ENCODE measurements around the gene COL26A1. TPM values are rescaled to one million over a fixed set of nuclear protein-coding genes. Genes with fewer than 3 reads are reported as not detected.
A peak's percentile ranks its signal among the peaks of the same experiment; 100 is the strongest.
"Not testable (repeated sequence)": the region's sequence is repeated elsewhere in the genome, so short reads cannot be mapped to it uniquely, and the experiment has no call there.

The COL26A1 gene
- total RNA-seq, 2 experiments from 2014 or later, result not detected

- no peak overlapping the region for H3K27ac Mint-ChIP-seq
Observed at GRCh38 chr7:101602484-101603241, 240.0 kb downstream of the COL26A1 start.

GRCh38 chr7:101604331-101604933, 241.8 kb downstream of the COL26A1 start:
- CTCF ChIA-PET, result no interaction called here
- POLR2A ChIA-PET, result no interaction called here
- no peak for TF ChIP-seq CTCF (IDR thresholded peaks at IDR 0.05)
- intact Hi-C loops (cut with micrococcal nuclease), result loop anchor here (10.0 kb wide), 1 partner anchor 630 kb away; no protein-coding TSS in a partner anchor
- DNase-seq, result no peak
- Mint-ChIP-seq H3K4me1 (ENCODE audit: low read depth) (no peaks in the 10 kb centered on the region), H3K4me3 (no peak overlapping the region), H3K9me3 (no peaks in the 10 kb centered on the region), H3K27me3 (no peaks in the 10 kb centered on the region), H3K27ac (no peak overlapping the region), H3K36me3 (ENCODE audit: low read depth) (no peaks in the 10 kb centered on the region)
- no peak for ATAC-seq

More at GRCh38 chr7:101602484-101603241, 240.0 kb downstream of the COL26A1 start:
- Mint-ChIP-seq H3K27me3 (no peaks in the 10 kb centered on the region), H3K4me3 (no peak overlapping the region), H3K36me3 (ENCODE audit: low read depth) (no peaks in the 10 kb centered on the region), H3K9me3 (no peaks in the 10 kb centered on the region), H3K4me1 (ENCODE audit: low read depth) (no peaks in the 10 kb centered on the region)
- intact Hi-C loops (cut with micrococcal nuclease), result loop anchor here (10.0 kb wide), 1 partner anchor 632 kb away; no protein-coding TSS in a partner anchor
- ChIA-PET POLR2A (interaction anchor here (0.6 kb wide), 1 partner anchor 43 kb away, joined by 3 read pairs; no protein-coding TSS in a partner anchor), CTCF (interaction anchor here (0.6 to 2.3 kb wide), 23 partner anchors 9 to 716 kb away, joined by 3 to 11 read pairs (median 4); no protein-coding TSS in a partner anchor)
- peak; percentile 87 for TF ChIP-seq CTCF (IDR thresholded peaks at IDR 0.05)
- ATAC-seq, result peak; percentile 96
- peak; percentile 79 for DNase-seq

- CTCF ChIA-PET; POLR2A ChIA-PET; H3K36me3 Mint-ChIP-seq (ENCODE audit: low read depth); H3K27ac Mint-ChIP-seq; H3K9me3 Mint-ChIP-seq; DNase-seq; H3K4me3 Mint-ChIP-seq; H3K4me1 Mint-ChIP-seq (ENCODE audit: low read depth); ATAC-seq; H3K27me3 Mint-ChIP-seq: not testable (repeated sequence)
- intact Hi-C loops (cut with micrococcal nuclease), result loop anchor here (10.0 kb wide), 1 partner anchor 630 kb away; no protein-coding TSS in a partner anchor
Observed at GRCh38 chr7:101604934-101605332, 242.3 kb downstream of the COL26A1 start.

- ChIA-PET POLR2A (no interaction called here), CTCF (no interaction called here)
- DNase-seq (no peak), ATAC-seq (no peak)
- H3K9me3 Mint-ChIP-seq, result no peaks in the 10 kb centered on the region
- TF ChIP-seq CTCF (IDR thresholded peaks at IDR 0.05), result no peak
- intact Hi-C loops (cut with micrococcal nuclease), result loop anchor here (10.0 kb wide), 1 partner anchor 629 kb away; no protein-coding TSS in a partner anchor
- H3K27ac Mint-ChIP-seq, result no peak overlapping the region
- no peaks in the 10 kb centered on the region for H3K36me3 Mint-ChIP-seq (ENCODE audit: low read depth)
- H3K4me3 Mint-ChIP-seq, result no peak overlapping the region
- no peaks in the 10 kb centered on the region for H3K4me1 Mint-ChIP-seq (ENCODE audit: low read depth)
- no peaks in the 10 kb centered on the region for H3K27me3 Mint-ChIP-seq
Observed at GRCh38 chr7:101605611-101606497, 243.2 kb downstream of the COL26A1 start.

- TF ChIP-seq CTCF (IDR thresholded peaks at IDR 0.05), result no peak
- intact Hi-C loops (cut with micrococcal nuclease), result loop anchor here (10.0 kb wide), 1 partner anchor 628 kb away; no protein-coding TSS in a partner anchor
- Mint-ChIP-seq H3K4me1 (ENCODE audit: low read depth) (no peaks in the 10 kb centered on the region), H3K9me3 (no peaks in the 10 kb centered on the region), H3K27ac (no peak overlapping the region), H3K27me3 (no peaks in the 10 kb centered on the region), H3K4me3 (no peak overlapping the region), H3K36me3 (ENCODE audit: low read depth) (no peaks in the 10 kb centered on the region)
- DNase-seq, result no peak
- ChIA-PET POLR2A (no interaction called here), CTCF (no interaction called here)
- ATAC-seq, result no peak
Observed at GRCh38 chr7:101606498-101606923, 243.8 kb downstream of the COL26A1 start.

Measured in activated CD8-positive, alpha-beta T cell treated with anti-CD3 and anti-CD28 coated beads for 36 hours (primary cell).